Hair follicular keratinocyte (primary cell): Measurements from ENCODE around the gene SCYL3. TPM values are rescaled to one million over a fixed set of nuclear protein-coding genes. Genes with fewer than 3 reads are reported as not detected.

Source experiments
- total RNA-seq: library from RNA; depleted of rRNA; stranded (reverse); fragments of >200 nt; gene quantifications from 2 replicates; pipeline ENCODE4 v1.2.3, GENCODE V29; 2015

Gene SCYL3
- total RNA-seq, result 4.4 and 5.5 TPM in 2 replicates

GRCh38 chr1:169893645-169894423 lies at the start of gene SCYL3:
Gene SCYL3, minus strand, starts transcription at chr1:169893896. Its CDS starts 5,056 bp downstream, at chr1:169888840.

Other genes with a start within 250 kb of the SCYL3 start
- gene SELL, start 182.3 kb downstream of the SCYL3 start, total RNA-seq, result not detected in 2 replicates
- not detected in 2 replicates for gene SELE, start 159.8 kb downstream of the SCYL3 start, total RNA-seq
- gene METTL18, start 99.0 kb downstream of the SCYL3 start, total RNA-seq, result 2.5 and 5.2 TPM in 2 replicates
- 19.2 and 23.1 TPM in 2 replicates for gene KIFAP3, start 180.8 kb upstream of the SCYL3 start, total RNA-seq